ENCODE results near the gene PRXL2A.
"Not testable (repeated sequence)": the region's sequence is repeated elsewhere in the genome, so short reads cannot be mapped to it uniquely, and the experiment has no call there.

Gene PRXL2A

DNA sequence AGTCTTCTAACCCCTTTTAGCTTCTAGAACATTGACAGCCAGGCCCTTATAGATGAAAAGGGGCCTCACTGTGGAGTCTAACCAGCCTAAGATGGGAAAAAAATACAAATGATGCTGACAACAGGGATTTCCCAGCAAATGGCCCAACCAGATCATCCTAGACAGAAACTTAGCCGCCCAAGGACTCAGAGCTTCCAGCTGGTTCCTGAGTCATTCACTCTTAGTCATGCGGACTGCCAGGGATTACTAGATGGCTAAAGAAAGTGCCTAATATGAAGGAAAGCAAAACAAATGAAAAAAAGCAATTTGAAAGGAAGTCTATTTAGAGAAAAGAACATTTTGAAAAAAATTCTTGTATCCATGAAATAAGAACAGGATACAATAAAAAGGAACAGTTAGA lies 69.5 kb downstream of the PRXL2A start:
- DNase-seq = no peak

DNA sequence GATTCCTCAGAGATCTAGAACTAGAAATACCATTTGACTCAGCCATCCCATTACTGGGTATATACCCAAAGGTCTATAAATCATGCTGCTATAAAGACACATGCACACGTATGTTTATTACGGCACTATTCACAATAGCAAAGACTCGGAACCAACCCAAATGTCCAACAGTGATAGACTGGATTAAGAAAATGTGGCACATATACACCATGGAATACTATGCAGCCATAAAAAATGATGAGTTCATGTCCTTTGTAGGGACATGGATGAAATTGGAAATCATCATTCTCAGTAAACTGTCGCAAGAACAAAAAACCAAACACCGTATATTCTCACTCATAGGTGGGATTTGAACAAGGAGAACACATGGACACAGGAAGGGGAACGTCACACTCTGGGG lies 72.0 kb downstream of the PRXL2A start:
- DNase-seq = not testable (repeated sequence)

DNA sequence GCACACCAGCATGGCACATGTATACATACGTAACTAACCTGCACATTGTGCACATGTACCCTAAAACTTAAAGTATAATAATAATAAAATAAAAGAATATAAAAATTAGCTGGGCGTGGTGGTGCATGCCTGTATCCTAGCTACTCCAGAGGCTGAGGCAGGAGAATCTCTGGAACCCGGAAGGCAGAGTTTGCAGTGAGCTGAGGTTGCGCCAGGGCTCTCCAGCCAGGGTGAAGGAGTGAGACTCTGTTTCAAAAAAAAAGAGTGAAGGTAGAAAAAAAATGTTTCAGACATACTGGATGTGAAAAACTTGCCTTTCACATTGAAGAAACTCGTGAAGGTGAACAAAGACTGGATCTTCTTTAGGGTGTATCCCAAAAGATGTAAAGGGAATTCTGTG lies 72.5 kb downstream of the PRXL2A start:
- no peak for DNase-seq

DNA sequence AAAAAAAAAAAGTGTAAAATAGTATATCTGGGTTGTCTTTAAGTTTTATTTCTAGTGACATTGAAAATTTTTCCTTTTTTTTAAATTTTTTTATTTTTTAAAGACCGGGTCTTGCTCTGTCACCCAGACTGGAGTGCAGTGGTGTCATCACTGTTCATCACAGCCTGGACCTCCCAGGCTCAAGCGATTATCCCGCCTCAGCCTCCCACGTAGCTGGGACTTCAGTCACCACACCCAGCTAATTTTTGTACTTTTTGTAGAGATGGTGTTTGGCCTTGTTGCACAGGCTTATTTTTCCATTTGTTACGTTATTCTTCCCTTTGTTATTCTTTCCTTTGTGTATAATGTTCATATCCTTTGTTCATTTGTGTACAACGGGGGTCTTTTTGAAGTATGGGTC lies 75.9 kb downstream of the PRXL2A start:
- no peak for DNase-seq

- DNase-seq = no peak
Measured at GRCh38 chr10:80484676-80485075, 76.3 kb downstream of the PRXL2A start.

GRCh38 chr10:80485076-80485945 lies 77.0 kb downstream of the PRXL2A start:
- DNase-seq = no peak

DNA sequence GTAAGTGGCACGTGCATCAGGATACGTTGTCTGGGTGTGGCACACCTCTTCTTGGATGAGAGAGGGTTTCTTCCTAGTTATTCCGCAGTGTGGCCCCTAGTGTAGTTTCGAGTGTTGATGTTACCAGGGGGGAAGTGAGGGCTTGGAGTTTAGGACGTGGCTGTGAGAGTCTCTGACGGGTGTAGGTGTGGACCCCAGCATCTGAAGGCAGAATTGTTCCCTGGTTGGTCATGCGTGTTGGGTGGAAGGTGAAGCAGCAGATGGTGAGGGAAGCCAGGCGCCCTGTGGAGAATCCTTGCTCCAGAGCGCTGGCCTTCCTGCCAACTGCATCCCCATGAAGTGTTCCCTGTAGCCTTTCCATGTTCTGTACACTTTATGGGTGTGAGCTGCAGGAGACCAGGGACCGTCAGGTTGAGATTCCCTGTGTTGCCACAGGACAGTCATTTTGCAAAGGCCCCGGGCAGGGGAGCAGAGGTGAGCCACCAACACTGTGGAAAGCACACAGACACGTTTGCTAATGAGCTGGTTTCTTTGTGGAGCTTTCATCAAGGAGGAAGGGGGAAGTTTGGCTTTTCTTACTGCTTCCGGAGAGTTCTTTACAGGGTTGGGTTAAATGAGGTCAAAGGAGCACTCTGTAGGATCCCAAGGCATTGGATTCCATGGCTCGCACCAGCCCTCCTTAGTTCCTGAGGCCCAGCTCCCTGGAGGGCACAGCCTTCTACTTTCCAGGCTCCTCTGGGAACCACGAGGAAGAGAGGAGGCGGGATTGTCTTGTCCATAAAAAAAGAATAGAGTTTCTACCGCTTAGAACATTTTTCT lies 77.8 kb downstream of the PRXL2A start:
- DNase-seq = no peak
